ENCODE data around the gene FUT7. TPM values are rescaled to one million over a fixed set of nuclear protein-coding genes. Genes with fewer than 3 reads are reported as not detected.

The FUT7 gene
- polyA plus RNA-seq, 3 donors: 6.1 to 13.4 (median 10.5) TPM

DNA sequence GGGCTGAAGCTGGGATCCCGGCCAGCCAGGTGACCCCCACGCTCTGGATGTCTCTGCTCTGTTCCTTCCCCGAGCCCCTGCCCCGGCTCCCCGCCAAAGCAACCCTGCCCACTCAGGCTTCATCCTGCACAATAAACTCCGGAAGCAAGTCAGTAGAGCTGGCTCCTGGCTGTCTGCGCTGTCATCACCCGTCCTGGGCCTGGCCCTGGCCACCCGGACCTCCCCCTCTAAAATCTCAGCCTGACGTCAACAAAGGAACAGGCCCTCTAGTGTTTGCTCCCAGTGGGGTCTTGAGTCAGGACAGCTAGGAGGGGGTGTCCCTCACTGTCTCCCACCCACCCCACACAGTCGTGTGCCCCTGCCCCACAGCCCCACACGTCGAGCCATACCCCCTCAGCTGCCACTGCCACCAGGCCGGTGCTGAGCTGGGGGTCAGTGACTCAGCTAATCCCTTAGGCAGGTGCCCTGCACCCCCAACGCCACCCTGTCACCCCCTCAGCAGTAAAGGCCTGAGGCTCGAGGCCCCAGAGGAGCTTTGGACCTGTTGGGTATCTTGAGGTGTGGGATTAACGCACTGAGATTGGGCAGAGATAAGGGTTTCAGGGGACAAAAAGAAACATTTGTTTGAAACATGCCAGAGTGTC lies 50.2 kb downstream of the FUT7 start:
- H3K4me1 Mint-ChIP-seq: no peaks in the 10 kb centered on the region
- H3K9ac ChIP-seq (ENCODE audit: insufficient read depth, low read length, poor library complexity, severe bottlenecking): no peak overlapping the region
- H3K27me3 Mint-ChIP-seq (ENCODE audit: low read depth in 3 of 3): peaks cover 39 to 68% (median 46%) of the 10 kb centered on the region in 3 donors
- no peaks in the 10 kb centered on the region for H3K9me3 ChIP-seq (replicated peaks in 1 of 2; ENCODE audit: control insufficient read depth in 1 of 2, insufficient read depth in 1 of 2, low read length in 2 of 2)
- intact Hi-C loops (cut with micrococcal nuclease): no loop called here
- no peaks in the 10 kb centered on the region for H3K79me2 ChIP-seq (ENCODE audit: insufficient read depth, low read length)
- 92% methylated on average over 8 of the region's 17 CpGs for WGBS (ENCODE audit: insufficient coverage)
- no peak for DNase-seq
- H3K9me3 Mint-ChIP-seq: peaks cover 0 to 7% (median 0%) of the 10 kb centered on the region in 7 donors
- H3K4me3 ChIP-seq (replicated peaks in 1 of 3; ENCODE audit: low read depth in 2 of 3, low read length in 3 of 3): no peak overlapping the region
- TF ChIP-seq, protein P1, sequence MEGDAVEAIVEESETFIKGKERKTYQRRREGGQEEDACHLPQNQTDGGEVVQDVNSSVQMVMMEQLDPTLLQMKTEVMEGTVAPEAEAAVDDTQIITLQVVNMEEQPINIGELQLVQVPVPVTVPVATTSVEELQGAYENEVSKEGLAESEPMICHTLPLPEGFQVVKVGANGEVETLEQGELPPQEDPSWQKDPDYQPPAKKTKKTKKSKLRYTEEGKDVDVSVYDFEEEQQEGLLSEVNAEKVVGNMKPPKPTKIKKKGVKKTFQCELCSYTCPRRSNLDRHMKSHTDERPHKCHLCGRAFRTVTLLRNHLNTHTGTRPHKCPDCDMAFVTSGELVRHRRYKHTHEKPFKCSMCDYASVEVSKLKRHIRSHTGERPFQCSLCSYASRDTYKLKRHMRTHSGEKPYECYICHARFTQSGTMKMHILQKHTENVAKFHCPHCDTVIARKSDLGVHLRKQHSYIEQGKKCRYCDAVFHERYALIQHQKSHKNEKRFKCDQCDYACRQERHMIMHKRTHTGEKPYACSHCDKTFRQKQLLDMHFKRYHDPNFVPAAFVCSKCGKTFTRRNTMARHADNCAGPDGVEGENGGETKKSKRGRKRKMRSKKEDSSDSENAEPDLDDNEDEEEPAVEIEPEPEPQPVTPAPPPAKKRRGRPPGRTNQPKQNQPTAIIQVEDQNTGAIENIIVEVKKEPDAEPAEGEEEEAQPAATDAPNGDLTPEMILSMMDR (IDR thresholded peaks at IDR 0.05): no peak
- H3K4me2 ChIP-seq (replicated peaks; ENCODE audit: extremely low read depth, low read length, poor library complexity, severe bottlenecking): no peak overlapping the region
- no peak overlapping the region for H2AFZ ChIP-seq (ENCODE audit: insufficient read depth, low read depth, low read length, poor library complexity, severe bottlenecking)
- peaks cover 0 to 3% of the 10 kb centered on the region in 2 donors for H3K36me3 Mint-ChIP-seq
- H3K27ac ChIP-seq (ENCODE audit: low read depth in 1 of 2, low read length in 2 of 2): no peak overlapping the region
- H3K27ac Mint-ChIP-seq: no peak overlapping the region
- H3K4me1 ChIP-seq (ENCODE audit: control insufficient read depth in 1 of 2, insufficient read depth in 2 of 2, low read length in 2 of 2): peaks cover 5 to 10% of the 10 kb centered on the region in 2 donors
- no peaks in the 10 kb centered on the region for H4K20me1 ChIP-seq (ENCODE audit: insufficient read depth, low read length)
- peaks cover 19 to 46% of the 10 kb centered on the region in 2 donors for H3K27me3 ChIP-seq (ENCODE audit: control insufficient read depth in 2 of 2, insufficient read depth in 2 of 2, low read length in 2 of 2)
- H3K4me3 Mint-ChIP-seq: peak overlapping the region in 1 of 2 donors; percentile 6
- H3K36me3 ChIP-seq (replicated peaks in 1 of 2; ENCODE audit: control insufficient read depth in 1 of 2, insufficient read depth in 2 of 2, low read length in 2 of 2): no peaks in the 10 kb centered on the region

DNA sequence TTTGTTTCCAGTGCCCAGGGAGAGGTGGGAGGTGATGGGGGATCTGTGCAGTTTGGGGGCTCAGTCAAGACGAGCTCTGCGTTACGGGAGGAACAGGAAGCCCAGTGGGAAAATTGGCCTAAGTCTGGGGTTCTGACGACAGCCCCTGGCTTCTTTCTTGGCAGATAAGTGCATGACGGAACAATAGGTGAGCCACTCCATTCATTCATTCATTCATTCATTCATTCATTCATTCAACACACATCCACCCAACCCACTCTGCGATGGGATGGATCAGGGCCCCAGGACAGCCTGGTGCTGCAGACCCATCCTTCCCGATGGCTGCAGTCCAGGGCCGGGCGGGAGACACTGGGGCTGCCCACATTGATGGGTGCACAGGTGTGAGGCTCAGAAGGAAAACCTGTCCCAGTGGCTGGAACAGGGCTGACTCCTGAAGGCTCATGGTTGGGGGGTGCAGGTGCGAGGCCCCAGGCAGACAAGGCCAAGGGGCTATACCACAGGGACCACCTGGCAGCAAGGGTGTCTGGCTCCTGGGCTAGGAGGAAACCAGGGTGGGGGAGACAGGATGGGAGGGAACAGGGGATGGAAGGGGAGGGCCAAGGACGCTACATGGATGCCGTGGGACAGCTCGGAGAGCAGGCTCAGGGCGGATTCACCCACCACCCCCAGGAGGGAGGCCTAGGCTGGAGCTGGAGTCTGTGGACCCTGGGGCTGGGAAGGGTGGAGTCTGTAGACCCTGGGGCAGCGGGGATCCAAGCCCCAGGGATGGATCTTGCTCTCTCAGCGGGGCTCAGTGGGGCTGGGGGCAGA lies 51.0 kb downstream of the FUT7 start:
- Histone ChIP-seq H3K4me3 (replicated peaks in 1 of 3; ENCODE audit: low read depth in 2 of 3, low read length in 3 of 3) (no peak overlapping the region), H3K27me3 (ENCODE audit: control insufficient read depth in 2 of 2, insufficient read depth in 2 of 2, low read length in 2 of 2) (peaks cover 15 to 45% of the 10 kb centered on the region in 2 donors), H3K36me3 (replicated peaks in 1 of 2; ENCODE audit: control insufficient read depth in 1 of 2, insufficient read depth in 2 of 2, low read length in 2 of 2) (no peaks in the 10 kb centered on the region), H3K4me1 (ENCODE audit: control insufficient read depth in 1 of 2, insufficient read depth in 2 of 2, low read length in 2 of 2) (peaks cover 8 to 16% of the 10 kb centered on the region in 2 donors), H3K79me2 (ENCODE audit: insufficient read depth, low read length) (no peaks in the 10 kb centered on the region), H3K27ac (ENCODE audit: low read depth in 1 of 2, low read length in 2 of 2) (no peak overlapping the region), H3K9me3 (replicated peaks in 1 of 2; ENCODE audit: control insufficient read depth in 1 of 2, insufficient read depth in 1 of 2, low read length in 2 of 2) (no peaks in the 10 kb centered on the region), H4K20me1 (ENCODE audit: insufficient read depth, low read length) (no peaks in the 10 kb centered on the region), H2AFZ (ENCODE audit: insufficient read depth, low read depth, low read length, poor library complexity, severe bottlenecking) (no peak overlapping the region), H3K4me2 (replicated peaks; ENCODE audit: extremely low read depth, low read length, poor library complexity, severe bottlenecking) (no peak overlapping the region), H3K9ac (ENCODE audit: insufficient read depth, low read length, poor library complexity, severe bottlenecking) (no peak overlapping the region)
- WGBS (ENCODE audit: insufficient coverage): 98% methylated on average over 10 of the region's 16 CpGs
- Mint-ChIP-seq H3K9me3 (peaks cover 0 to 4% (median 0%) of the 10 kb centered on the region in 7 donors), H3K4me1 (peaks cover 6% of the 10 kb centered on the region), H3K4me3 (no peak overlapping the region), H3K36me3 (peaks cover 0 to 3% of the 10 kb centered on the region in 2 donors), H3K27ac (peak overlapping the region in 1 of 7 donors; percentile 57), H3K27me3 (ENCODE audit: low read depth in 3 of 3) (peaks cover 37 to 68% (median 41%) of the 10 kb centered on the region in 3 donors)
- intact Hi-C loops (cut with micrococcal nuclease): no loop called here
- no peak for DNase-seq
- TF ChIP-seq, protein P1 (IDR thresholded peaks at IDR 0.05): no peak

Other genes starting within 250 kb of the FUT7 start
- 10 to 100 TPM; 33.1 to 47.2 (median 39.2) TPM for gene TMEM141, start 240.7 kb downstream of the FUT7 start, polyA plus RNA-seq
- 1 to 10 TPM in 1 of 3 donors, under 1 TPM in 1, not detected in 1; 0.54 to 2.1 TPM for gene CCDC183, start 235.8 kb downstream of the FUT7 start, polyA plus RNA-seq
- gene RABL6, start 224.1 kb downstream of the FUT7 start, polyA plus RNA-seq: 10 to 100 TPM in 1 of 3 donors, 1 to 10 TPM in 2; 6.7 to 30.9 (median 8.1) TPM
- 1 to 10 TPM in 1 of 3 donors, under 1 TPM in 2; 0.10 to 2.0 (median 0.18) TPM for gene AJM1, start 189.6 kb downstream of the FUT7 start, polyA plus RNA-seq
- 100 to 1,000 TPM in 1 of 3 donors, 10 to 100 TPM in 2; 70.0 to 163 (median 94.3) TPM for gene PHPT1, start 182.7 kb downstream of the FUT7 start, polyA plus RNA-seq
- 1 to 10 TPM in 1 of 3 donors, under 1 TPM in 1, not detected in 1; 0.07 to 5.2 TPM for gene MAMDC4, start 179.7 kb downstream of the FUT7 start, polyA plus RNA-seq
- gene EDF1, start 165.8 kb downstream of the FUT7 start, polyA plus RNA-seq: 100 to 1,000 TPM; 245 to 407 (median 264) TPM
- 1 to 10 TPM; 1.6 to 6.1 (median 2.0) TPM for gene TRAF2, start 145.6 kb downstream of the FUT7 start, polyA plus RNA-seq
- 100 to 1,000 TPM in 1 of 3 donors, 10 to 100 TPM in 2; 85.3 to 117 (median 92.7) TPM for gene FBXW5, start 87.3 kb downstream of the FUT7 start, polyA plus RNA-seq
- under 1 TPM in 2 of 3 donors, not detected in 1; 0.55 to 0.72 TPM for gene C8G, start 86.8 kb downstream of the FUT7 start, polyA plus RNA-seq
- under 1 TPM in 1 of 3 donors, not detected in 2; 0.29 TPM for gene LCN12, start 79.8 kb downstream of the FUT7 start, polyA plus RNA-seq
- 1 to 10 TPM in 1 of 3 donors, under 1 TPM in 1, not detected in 1; 0.34 to 1.5 TPM for gene PTGDS, start 54.6 kb downstream of the FUT7 start, polyA plus RNA-seq
- gene LCNL1, start 49.1 kb downstream of the FUT7 start, polyA plus RNA-seq: under 1 TPM in 1 of 3 donors, not detected in 2; 0.04 TPM
- 10 to 100 TPM; 35.3 to 92.9 (median 40.7) TPM for gene PAXX, start 39.7 kb downstream of the FUT7 start, polyA plus RNA-seq
- under 1 TPM in 2 of 3 donors, not detected in 1; 0.29 to 0.51 TPM for gene CLIC3, start 35.5 kb downstream of the FUT7 start, polyA plus RNA-seq
- gene ABCA2, start 3.9 kb downstream of the FUT7 start, polyA plus RNA-seq: 10 to 100 TPM in 1 of 3 donors, under 1 TPM in 2; 0.18 to 30.7 (median 0.40) TPM
- gene NPDC1, start 14.1 kb upstream of the FUT7 start, polyA plus RNA-seq: 1 to 10 TPM in 1 of 3 donors, under 1 TPM in 1, not detected in 1; 0.51 to 2.7 TPM
- gene ENTPD2, start 22.0 kb upstream of the FUT7 start, polyA plus RNA-seq: not detected
- gene SAPCD2, start 38.5 kb upstream of the FUT7 start, polyA plus RNA-seq: 1 to 10 TPM in 2 of 3 donors, under 1 TPM in 1; 0.03 to 3.1 (median 1.7) TPM
- gene UAP1L1, start 45.4 kb upstream of the FUT7 start, polyA plus RNA-seq: 10 to 100 TPM in 2 of 3 donors, 1 to 10 TPM in 1; 5.7 to 16.7 (median 14.8) TPM
- gene MAN1B1, start 54.9 kb upstream of the FUT7 start, polyA plus RNA-seq: 10 to 100 TPM; 29.3 to 38.2 (median 33.3) TPM
- 100 to 1,000 TPM in 2 of 3 donors, 10 to 100 TPM in 1; 68.3 to 287 (median 150) TPM for gene DPP7, start 82.6 kb upstream of the FUT7 start, polyA plus RNA-seq
- not detected for gene GRIN1, start 107.1 kb upstream of the FUT7 start, polyA plus RNA-seq
- not detected for gene LRRC26, start 138.0 kb upstream of the FUT7 start, polyA plus RNA-seq
- not detected for gene TMEM210, start 140.0 kb upstream of the FUT7 start, polyA plus RNA-seq
- gene ANAPC2, start 156.5 kb upstream of the FUT7 start, polyA plus RNA-seq: 10 to 100 TPM in 1 of 3 donors, 1 to 10 TPM in 2; 1.9 to 76.8 (median 2.0) TPM
- gene SSNA1, start 156.6 kb upstream of the FUT7 start, polyA plus RNA-seq: 100 to 1,000 TPM in 1 of 3 donors, 10 to 100 TPM in 2; 87.0 to 118 (median 98.3) TPM
- 1 to 10 TPM in 1 of 3 donors, under 1 TPM in 2; 0.30 to 4.6 (median 0.46) TPM for gene TPRN, start 168.7 kb upstream of the FUT7 start, polyA plus RNA-seq
- 10 to 100 TPM; 13.1 to 88.1 (median 76.1) TPM for gene TMEM203, start 173.6 kb upstream of the FUT7 start, polyA plus RNA-seq
- 10 to 100 TPM in 1 of 3 donors, 1 to 10 TPM in 2; 4.4 to 26.9 (median 5.2) TPM for gene NDOR1, start 173.6 kb upstream of the FUT7 start, polyA plus RNA-seq
- 1 to 10 TPM in 1 of 3 donors, not detected in 2; 1.5 TPM for gene RNF208, start 190.2 kb upstream of the FUT7 start, polyA plus RNA-seq
- under 1 TPM in 1 of 3 donors, not detected in 2; 0.17 TPM for gene CYSRT1, start 193.1 kb upstream of the FUT7 start, polyA plus RNA-seq
- not detected for gene RNF224, start 195.4 kb upstream of the FUT7 start, polyA plus RNA-seq
- gene SLC34A3, start 198.8 kb upstream of the FUT7 start, polyA plus RNA-seq: not detected
- gene TUBB4B, start 209.2 kb upstream of the FUT7 start, polyA plus RNA-seq: 100 to 1,000 TPM in 1 of 3 donors, 10 to 100 TPM in 2; 58.1 to 284 (median 70.8) TPM
- not detected for gene STPG3, start 219.2 kb upstream of the FUT7 start, polyA plus RNA-seq
- 10 to 100 TPM; 17.3 to 44.2 (median 18.8) TPM for gene NELFB, start 223.2 kb upstream of the FUT7 start, polyA plus RNA-seq
- 10 to 100 TPM; 13.7 to 17.6 (median 15.4) TPM for gene TOR4A, start 245.6 kb upstream of the FUT7 start, polyA plus RNA-seq

Data from CD14-positive monocyte (primary cell).